Bone marrow (tissue), 2 donors: Measurements from ENCODE around the gene TCTN3.
"Not testable (repeated sequence)": the region's sequence is repeated elsewhere in the genome, so short reads cannot be mapped to it uniquely, and the experiment has no call there.

ENCODE experiments used
- DNase-seq, 2 donors: peaks; one replicate each; lab custom pipeline; 2025; lab: John Stamatoyannopoulos, UW

Gene TCTN3

GRCh38 chr10:95628786-95629185, 64.9 kb downstream of the TCTN3 start:
- DNase-seq: no peak

- DNase-seq: no peak
Measured at GRCh38 chr10:95626500-95626899, 67.2 kb downstream of the TCTN3 start.

GRCh38 chr10:95620415-95620814, 73.3 kb downstream of the TCTN3 start:
- not testable (repeated sequence) for DNase-seq

- no peak for DNase-seq
Measured at GRCh38 chr10:95618101-95618500, 75.6 kb downstream of the TCTN3 start.

GRCh38 chr10:95616446-95616845, 77.3 kb downstream of the TCTN3 start:
- no peak for DNase-seq
